Trophoblast cell (in vitro differentiated cells and primary cell): ENCODE data around the gene EMILIN2.

Experiments
- DNase-seq, 2 donors: peaks; one replicate each; pipeline ENCODE4 v3.0.0-alpha.2; 2016
- H2AFZ ChIP-seq: 2 replicates; pipeline ENCODE4 v1.6.1; 2013; ENCODE audit warnings: low read length, moderate library complexity, mild to moderate bottlenecking; ENCODE audit not compliant: insufficient read depth, poor library complexity
- H2AK5ac ChIP-seq: 2 replicates; pipeline ENCODE4 v1.6.1; 2013; ENCODE audit warnings: mild to moderate bottlenecking, low read length
- H2BK120ac ChIP-seq: 2 replicates; pipeline ENCODE4 v1.6.1; 2013; ENCODE audit warnings: low read length, mild to moderate bottlenecking, moderate library complexity; ENCODE audit not compliant: insufficient read depth, poor library complexity
- H2BK12ac ChIP-seq: 2 replicates; pipeline ENCODE4 v1.6.1; 2013; ENCODE audit warnings: mild to moderate bottlenecking, low read length, moderate library complexity
- H2BK5ac ChIP-seq: 2 replicates; pipeline ENCODE4 v1.6.1; 2013; ENCODE audit warnings: low read length, low read depth, moderate library complexity, mild to moderate bottlenecking; ENCODE audit not compliant: poor library complexity
- H3K14ac ChIP-seq: 2 replicates; pipeline ENCODE4 v1.6.1; 2013; ENCODE audit warnings: mild to moderate bottlenecking, low read length
- H3K18ac ChIP-seq: 2 replicates; pipeline ENCODE4 v1.6.1; 2013; ENCODE audit warnings: mild to moderate bottlenecking, low read length
- H3K23ac ChIP-seq: 2 replicates; pipeline ENCODE4 v1.6.1; 2013; ENCODE audit warnings: low read length
- H3K27ac ChIP-seq: 2 replicates; pipeline ENCODE4 v1.5.1; 2013; ENCODE audit warnings: low read depth, mild to moderate bottlenecking, inconsistent platforms, low read length, moderate library complexity
- H3K27me3 ChIP-seq: 2 replicates; pipeline ENCODE4 v1.6.1; 2013; ENCODE audit warnings: inconsistent platforms, mild to moderate bottlenecking, low read length, moderate library complexity; ENCODE audit not compliant: insufficient read depth
- H3K36me3 ChIP-seq, 2 experiments: 1 replicate in 1 of 2; 2 replicates in 1 of 2; pipeline ENCODE4 v1.6.1; 2013; ENCODE audit warnings: low read length in 2 of 2, mild to moderate bottlenecking in 2 of 2, moderate library complexity in 1 of 2; ENCODE audit not compliant: insufficient read depth in 2 of 2, control insufficient read depth in 1 of 2
- H3K4ac ChIP-seq: 2 replicates; pipeline ENCODE4 v1.6.1; 2013; ENCODE audit warnings: low read depth, mild to moderate bottlenecking, low read length, moderate library complexity
- H3K4me1 ChIP-seq, 2 experiments: 1 replicate in 1 of 2; 2 replicates in 1 of 2; pipeline ENCODE4 v1.6.1; 2013; ENCODE audit warnings: low read length in 2 of 2, mild to moderate bottlenecking in 2 of 2, moderate library complexity in 1 of 2; ENCODE audit not compliant: insufficient read depth in 2 of 2, control insufficient read depth in 1 of 2
- H3K4me2 ChIP-seq: 2 replicates; pipeline ENCODE4 v1.6.1; 2013; ENCODE audit warnings: inconsistent platforms, mild to moderate bottlenecking, low read length, moderate library complexity
- H3K4me3 ChIP-seq: 2 replicates; pipeline ENCODE4 v1.5.1; 2013; ENCODE audit warnings: mild to moderate bottlenecking, low read depth, low read length, inconsistent platforms
- H3K79me1 ChIP-seq: one replicate; pipeline ENCODE4 v1.6.1; 2013; ENCODE audit warnings: low read length
- H3K79me2 ChIP-seq: 2 replicates; pipeline ENCODE4 v1.6.1; 2013; ENCODE audit warnings: low read length, mild to moderate bottlenecking; ENCODE audit not compliant: control insufficient read depth, insufficient read depth, poor library complexity
- H3K9ac ChIP-seq: 2 replicates; pipeline ENCODE4 v1.6.1; 2013; ENCODE audit warnings: mild to moderate bottlenecking, low read length
- H3K9me3 ChIP-seq: 2 replicates; pipeline ENCODE4 v1.6.1; 2013; ENCODE audit warnings: low read depth, mild to moderate bottlenecking, control low read depth, inconsistent platforms, low read length; ENCODE audit not compliant: insufficient read depth
- H4K12ac ChIP-seq: 2 replicates; pipeline ENCODE4 v1.6.1; 2013; ENCODE audit warnings: low read depth, mild to moderate bottlenecking, low read length, moderate library complexity
- H4K8ac ChIP-seq: 2 replicates; pipeline ENCODE4 v1.6.1; 2013; ENCODE audit warnings: low read depth, mild to moderate bottlenecking, low read length, moderate library complexity
- H4K91ac ChIP-seq: one replicate; pipeline ENCODE4 v1.6.1; 2013; ENCODE audit warnings: low read depth, mild to moderate bottlenecking, low read length, moderate library complexity
- WGBS: extraction: QIAGEN DNeasy Blood & Tissue Kit; methylation state at CpG from one replicate; pipeline ENCODE4 v1.1.7; 2013; ENCODE audit warnings: missing lambda C conversion rate; ENCODE audit not compliant: insufficient read length, insufficient coverage; ENCODE audit errors: extremely low coverage; 5-methylcytosine and 5-hydroxymethylcytosine counted together

EMILIN2 gene

DNA sequence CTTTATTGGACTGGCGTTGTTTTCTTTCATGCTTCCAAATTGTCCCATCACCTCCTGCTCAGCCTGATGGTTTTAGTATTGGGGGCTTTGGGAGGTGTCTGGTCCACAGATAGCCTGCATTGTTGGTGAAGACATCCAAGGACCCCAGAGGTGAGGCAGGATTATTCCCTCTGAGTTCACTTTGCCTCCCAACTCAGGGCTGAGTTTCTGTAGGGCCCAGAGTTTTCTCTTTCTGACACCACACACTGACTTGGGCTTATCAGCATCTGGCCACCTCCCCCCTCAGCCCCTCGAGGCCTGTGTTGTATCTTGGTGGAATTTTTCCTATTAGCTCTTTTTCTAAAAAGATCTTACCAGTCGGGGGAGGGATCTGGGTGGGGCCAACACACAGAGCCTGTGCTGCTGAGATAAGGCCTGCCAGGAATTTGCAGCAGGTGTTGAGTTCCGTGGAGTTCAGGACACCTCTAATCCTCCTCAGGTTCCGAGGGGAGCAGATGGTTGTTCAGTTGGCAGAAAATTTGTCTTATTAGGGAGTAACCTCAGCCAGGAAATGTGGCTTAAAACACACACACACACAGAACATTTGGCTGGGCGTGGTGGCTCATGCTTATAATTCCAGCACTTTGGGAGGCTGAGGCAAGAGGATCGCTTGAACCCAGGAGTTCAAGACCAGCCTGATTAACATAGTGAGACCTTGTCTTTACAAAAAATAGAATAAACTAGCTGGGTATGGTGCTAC lies 7.3 kb downstream of the EMILIN2 start:
- H3K4me2 ChIP-seq, result peak overlapping the region; percentile 13
- H3K4ac ChIP-seq, result no peak overlapping the region
- no peaks in the 10 kb centered on the region for H3K27me3 ChIP-seq
- peaks cover 33 to 39% of the 10 kb centered on the region in 2 experiments for H3K4me1 ChIP-seq
- no peak overlapping the region for H2AK5ac ChIP-seq
- H3K79me2 ChIP-seq, result peaks cover 4% of the 10 kb centered on the region
- no peak overlapping the region for H3K14ac ChIP-seq
- no peak overlapping the region for H4K8ac ChIP-seq
- H3K18ac ChIP-seq, result peak overlapping the region; percentile 46
- peak overlapping the region; percentile 33 for H3K27ac ChIP-seq
- H2BK12ac ChIP-seq, result no peak overlapping the region
- no peak overlapping the region for H2AFZ ChIP-seq
- H3K4me3 ChIP-seq, result no peak overlapping the region
- peak overlapping the region; percentile 36 for H4K91ac ChIP-seq
- H3K9me3 ChIP-seq, result no peaks in the 10 kb centered on the region
- H4K12ac ChIP-seq, result no peak overlapping the region
- no peak overlapping the region for H3K23ac ChIP-seq
- WGBS, result no CpG with 5 or more reads among the region's 7 CpGs
- no peak overlapping the region for H3K9ac ChIP-seq
- peaks cover 0 to 3% of the 10 kb centered on the region in 2 experiments for H3K36me3 ChIP-seq
- H2BK120ac ChIP-seq, result no peak overlapping the region
- DNase-seq, result peak; percentile 28 to 48
- H2BK5ac ChIP-seq, result no peak overlapping the region
- peaks cover 16% of the 10 kb centered on the region for H3K79me1 ChIP-seq

DNA sequence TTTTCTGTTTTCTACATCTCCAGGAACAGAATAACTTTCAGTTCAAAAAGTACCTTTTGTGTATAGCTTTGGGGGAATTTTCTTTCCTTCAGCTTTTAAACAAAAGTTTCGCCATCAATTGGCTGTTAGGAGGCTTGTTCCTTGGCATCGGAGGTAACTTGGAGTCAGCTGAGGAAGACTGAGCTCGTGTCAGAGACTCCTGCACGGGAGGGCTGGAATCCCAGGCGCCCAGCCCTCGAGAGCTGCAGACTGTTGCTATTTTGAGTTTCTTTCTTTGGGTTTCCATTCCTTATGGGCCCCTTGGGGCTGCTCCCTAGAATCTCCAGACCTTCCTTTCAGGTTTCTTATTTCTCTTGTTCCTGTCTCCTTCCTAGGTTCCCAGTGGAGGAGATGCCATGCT lies 8.1 kb downstream of the EMILIN2 start:
- H2AFZ ChIP-seq, result no peak overlapping the region

DNA sequence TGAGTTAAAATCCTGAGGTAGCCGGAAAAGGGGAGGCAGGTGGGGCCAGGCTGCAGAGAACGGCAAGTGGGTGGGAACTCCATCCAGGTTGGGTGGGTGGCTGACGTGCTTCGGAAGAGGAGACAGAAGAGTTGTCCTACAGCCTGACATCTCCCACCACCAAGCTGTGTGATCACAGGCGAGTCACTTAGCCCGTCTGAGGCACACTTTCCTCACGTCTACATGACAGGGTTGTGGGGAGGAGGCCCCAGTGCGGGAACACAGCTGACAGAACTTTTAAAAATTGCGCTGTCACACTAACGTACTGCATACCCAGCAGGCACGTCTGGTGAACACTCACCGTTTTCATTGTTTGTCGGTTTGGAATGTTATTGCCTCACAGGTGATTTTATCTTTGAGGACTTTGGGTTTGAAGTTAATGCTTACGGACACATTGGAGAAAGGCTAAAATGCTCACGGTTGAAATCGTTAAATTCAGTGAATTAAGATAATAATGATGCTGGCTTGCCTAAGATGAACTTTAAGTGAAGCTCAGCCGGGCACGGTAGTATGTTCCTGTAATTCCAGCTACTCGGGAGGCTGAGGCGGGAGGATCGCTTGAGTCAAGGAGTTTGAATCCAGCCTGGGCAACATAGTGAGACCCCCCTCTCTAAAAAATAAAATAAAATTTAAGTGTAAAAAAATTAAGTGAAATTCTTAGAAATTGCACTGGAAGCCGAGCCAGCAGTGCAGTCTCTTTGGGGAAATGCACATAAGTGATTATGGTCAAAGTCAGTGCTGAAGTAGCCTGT lies 8.9 kb downstream of the EMILIN2 start:
- Histone ChIP-seq H4K12ac (peak overlapping the region; percentile 66), H3K79me2 (peaks cover 3% of the 10 kb centered on the region), H3K18ac (peak overlapping the region; percentile 91), H3K4me2 (peak overlapping the region; percentile 25), H3K36me3 (peaks cover 0 to 3% of the 10 kb centered on the region in 2 experiments), H3K14ac (peak overlapping the region; percentile 40), H2AFZ (no peak overlapping the region), H3K23ac (no peak overlapping the region), H3K4me3 (no peak overlapping the region), H3K27ac (peak overlapping the region; percentile 78), H3K27me3 (no peaks in the 10 kb centered on the region), H3K4ac (peak overlapping the region; percentile 59), H2BK120ac (peak overlapping the region; percentile 68), H3K4me1 (peaks cover 33 to 38% of the 10 kb centered on the region in 2 experiments), H4K91ac (peak overlapping the region; percentile 79), H3K79me1 (peaks cover 16% of the 10 kb centered on the region), H2AK5ac (peak overlapping the region; percentile 74), H3K9me3 (no peaks in the 10 kb centered on the region), H4K8ac (peak overlapping the region; percentile 61), H2BK5ac (peak overlapping the region; percentile 86), H3K9ac (no peak overlapping the region), H2BK12ac (peak overlapping the region; percentile 93)
- WGBS, result no CpG with 5 or more reads among the region's 22 CpGs
- peak; percentile 95 to 98 for DNase-seq

More for the DNA sequence above, 8.1 kb downstream of the EMILIN2 start:
- Histone ChIP-seq H3K79me1 (peaks cover 16% of the 10 kb centered on the region), H4K91ac (peak overlapping the region; percentile 79), H2BK120ac (peak overlapping the region; percentile 68), H3K79me2 (peaks cover 4% of the 10 kb centered on the region), H3K4me3 (no peak overlapping the region), H4K8ac (no peak overlapping the region), H3K27ac (peak overlapping the region; percentile 44), H3K36me3 (peaks cover 0 to 3% of the 10 kb centered on the region in 2 experiments), H3K14ac (no peak overlapping the region), H2BK12ac (peak overlapping the region; percentile 93), H3K27me3 (no peaks in the 10 kb centered on the region), H3K4me1 (peaks cover 33 to 39% of the 10 kb centered on the region in 2 experiments), H3K18ac (no peak overlapping the region), H2BK5ac (peak overlapping the region; percentile 86), H2AK5ac (no peak overlapping the region), H3K4me2 (peak overlapping the region; percentile 25), H3K9me3 (no peaks in the 10 kb centered on the region), H3K9ac (no peak overlapping the region), H3K23ac (no peak overlapping the region), H3K4ac (no peak overlapping the region), H4K12ac (no peak overlapping the region)
- no CpG with 5 or more reads among the region's 6 CpGs for WGBS
- no peak for DNase-seq

DNA sequence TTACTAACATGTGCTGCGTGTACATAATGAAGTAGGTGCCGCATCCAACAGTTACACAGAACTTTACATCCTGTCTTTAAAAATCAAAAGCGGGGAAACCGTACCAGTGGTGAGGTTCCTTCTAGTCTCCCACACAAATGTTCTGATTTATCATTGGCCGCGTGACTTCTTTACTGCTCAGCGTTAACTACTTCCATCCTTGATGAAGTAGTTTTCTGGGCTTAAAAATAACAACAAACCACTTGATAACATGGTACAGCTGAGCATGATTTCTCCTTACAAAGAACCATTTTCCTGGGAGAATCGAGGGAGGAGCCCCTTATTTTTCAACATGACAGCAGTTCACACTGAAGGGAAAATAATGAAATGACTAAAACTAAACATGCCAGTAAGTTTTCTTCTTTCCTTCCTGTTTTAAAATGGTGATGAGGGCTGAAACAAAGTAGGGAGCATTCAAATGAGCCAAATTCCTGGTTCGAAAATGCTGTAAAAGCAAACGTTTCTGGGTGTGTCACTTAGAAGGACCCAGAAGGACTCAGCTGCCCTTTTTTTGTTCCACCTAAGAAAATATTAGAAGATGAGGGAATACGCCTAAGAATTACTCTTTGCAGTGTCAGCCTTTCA lies 9.9 kb downstream of the EMILIN2 start:
- Histone ChIP-seq H3K27ac (no peak overlapping the region), H2AFZ (no peak overlapping the region), H3K9ac (no peak overlapping the region), H3K27me3 (no peaks in the 10 kb centered on the region), H3K4me2 (no peak overlapping the region), H2BK5ac (peak overlapping the region; percentile 27), H2BK12ac (peak overlapping the region; percentile 30), H3K36me3 (peaks cover 0 to 3% of the 10 kb centered on the region in 2 experiments), H3K23ac (no peak overlapping the region), H2AK5ac (no peak overlapping the region), H3K14ac (no peak overlapping the region), H3K4ac (no peak overlapping the region), H4K91ac (no peak overlapping the region), H3K79me1 (peaks cover 16% of the 10 kb centered on the region), H4K12ac (no peak overlapping the region), H3K4me3 (no peak overlapping the region), H3K18ac (no peak overlapping the region), H3K79me2 (peaks cover 2% of the 10 kb centered on the region), H4K8ac (no peak overlapping the region), H3K9me3 (no peaks in the 10 kb centered on the region), H2BK120ac (no peak overlapping the region), H3K4me1 (peaks cover 33 to 38% of the 10 kb centered on the region in 2 experiments)
- DNase-seq, result no peak
- WGBS, result no CpG with 5 or more reads among the region's 11 CpGs
